Panc1 (cell line): ENCODE data around the gene PPP3CB. TPM values are rescaled to one million over a fixed set of nuclear protein-coding genes. Genes with fewer than 3 reads are reported as not detected.

Source experiments
- ATAC-seq: fragments of 200-7000 bp; cut with Tn5 transposase; 2 replicates; pipeline ENCODE4 v1.9.1; 2020; ENCODE audit warnings: mild to moderate bottlenecking, moderate library complexity
- BruUV-seq: library from RNA; stranded (reverse); fragments of 400-500 nt; replicated peaks from 2 replicates; lab custom pipeline; 2021; lab: Mats Ljungman, UMichigan
- CTCF ChIA-PET: fragments of 300-600 bp; sonication (Branson Sonifier 250); formaldehyde crosslinking; loops from one replicate; lab custom pipeline; 2022; ENCODE audit warnings: antibody characterized with exemption; lab: Charles Lee
- POLR2A ChIA-PET: fragments of 300-600 bp; sonication (Branson Sonifier 250); formaldehyde crosslinking; loops from one replicate; lab custom pipeline; 2022; ENCODE audit warnings: antibody characterized with exemption; lab: Charles Lee
- DNase-seq: peaks from one replicate; pipeline ENCODE4 v3.0.0-alpha.2; 2010; ENCODE audit warnings: low read depth, low spot score
- H3K27ac ChIP-seq: 2 replicates; pipeline ENCODE4 v1.5.1; 2011; ENCODE audit warnings: mild to moderate bottlenecking, low read length, inconsistent platforms
- H3K27me3 ChIP-seq: fragments of 200-500 bp; sonication (Bioruptor generic); 2 replicates; pipeline ENCODE4 v1.6.0; 2014; ENCODE audit warnings: low read length, inconsistent platforms; ENCODE audit not compliant: control insufficient read depth, insufficient read depth
- H3K36me3 ChIP-seq: fragments of 200-500 bp; sonication (Bioruptor generic); 2 replicates; pipeline ENCODE4 v1.5.1; 2014; ENCODE audit warnings: inconsistent platforms, mild to moderate bottlenecking, low read length, moderate library complexity; ENCODE audit not compliant: control insufficient read depth, insufficient read depth
- H3K4me1 ChIP-seq: 2 replicates; pipeline ENCODE4 v1.5.1; 2011; ENCODE audit warnings: inconsistent platforms, mild to moderate bottlenecking, low read length, moderate library complexity; ENCODE audit not compliant: control insufficient read depth, insufficient read depth
- H3K4me3 ChIP-seq, 2 experiments: 2 replicates each; pipeline ENCODE4 v1.5.1; 2011 to 2012; ENCODE audit warnings: low read depth in 2 of 2, low read length in 2 of 2, mild to moderate bottlenecking in 2 of 2, inconsistent platforms in 1 of 2, moderate library complexity in 1 of 2
- H3K9me3 ChIP-seq: fragments of 200-500 bp; sonication (Bioruptor generic); 2 replicates; pipeline ENCODE4 v1.5.1; 2014; ENCODE audit warnings: low read depth, mild to moderate bottlenecking, inconsistent platforms, low read length, moderate library complexity; ENCODE audit not compliant: control insufficient read depth, insufficient read depth
- CTCF ChIP-seq: fragments of 450-650 bp; IDR thresholded peaks from 2 replicates; pipeline ENCODE4 v1.5.1; 2017; ENCODE audit warnings: mild to moderate bottlenecking
- POLR2AphosphoS5 ChIP-seq: IDR thresholded peaks from 2 replicates; pipeline ENCODE4 v1.6.1; 2012; ENCODE audit warnings: mild to moderate bottlenecking, low read depth, low read length, moderate library complexity
- REST ChIP-seq, 2 experiments: IDR thresholded peaks; 2 replicates each; pipeline ENCODE4 v1.6.1; 2011 to 2012; ENCODE audit warnings: low read depth in 2 of 2, control low read depth in 1 of 2, low read length in 1 of 2, mild to moderate bottlenecking in 1 of 2, moderate library complexity in 1 of 2; ENCODE audit not compliant: insufficient read depth in 1 of 2
- SIN3A ChIP-seq: IDR thresholded peaks from 2 replicates; pipeline ENCODE4 v1.6.1; 2012; ENCODE audit warnings: low read depth, mild to moderate bottlenecking, low read length, moderate library complexity, borderline replicate concordance; ENCODE audit not compliant: insufficient read depth
- TCF7L2 ChIP-seq: IDR thresholded peaks from 2 replicates; pipeline ENCODE4 v1.6.1; 2011; ENCODE audit warnings: mild to moderate bottlenecking, low read depth, low read length, inconsistent platforms
- in situ Hi-C: cut with HindIII; loops from 2 replicates; pipeline ENCODE4 v1.10.0; 2016; ENCODE audit warnings: low sequenced_read_pairs, low pct_unique_long_range_greater_than_20kb
- intact Hi-C: fragments of 100-400 bp; cut with micrococcal nuclease; formaldehyde crosslinking; loops from one replicate; pipeline ENCODE4 v1.10.0; 2022; ENCODE audit not compliant: unreplicated experiment
- total RNA-seq: library from RNA; stranded (reverse); gene quantifications from one replicate; pipeline ENCODE4 v1.2.1, GENCODE V29; 2021; ENCODE audit not compliant: unreplicated experiment

Gene PPP3CB
- total RNA-seq, 1 experiment from 2014 or later, result 34.8 TPM

GRCh38 chr10:73413108-73413527 is 82.7 kb downstream of the PPP3CB start:
- Histone ChIP-seq H3K27ac (peak overlapping the region; percentile 87), H3K4me3 (peak overlapping the region; percentile 76 to 91), H3K9me3 (no peaks in the 10 kb centered on the region), H3K4me1 (peaks cover 6% of the 10 kb centered on the region; the same call in 1 of the 2 replicates), H3K36me3 (no peaks in the 10 kb centered on the region), H3K27me3 (no peaks in the 10 kb centered on the region)
- in situ Hi-C loops (no loop called here), intact Hi-C loops (no loop called here)
- DNase-seq (peak; percentile 17), ATAC-seq (peak; percentile 43)
- TF ChIP-seq SIN3A (0 out of 2 replicates have a peak, but pooled peaks have one; percentile 39), REST (IDR thresholded peaks at IDR 0.05; ENCODE audit: insufficient read depth in 1 of 2, low read depth in 2 of 2, low read length in 1 of 2) (no peak)
- BruUV-seq, result no TSS peak
- CTCF ChIA-PET, result no interaction called here
- POLR2A ChIA-PET, result interaction anchor here (0.7 kb wide), 1 partner anchor 34 kb away, joined by 8 read pairs; no protein-coding TSS in a partner anchor

- Histone ChIP-seq H3K4me3 (no peak overlapping the region), H3K27ac (no peak overlapping the region), H3K4me1 (peaks cover 6% of the 10 kb centered on the region; the same call in 1 of the 2 replicates), H3K9me3 (no peaks in the 10 kb centered on the region), H3K36me3 (no peaks in the 10 kb centered on the region), H3K27me3 (no peaks in the 10 kb centered on the region)
- ChIA-PET POLR2A (interaction anchor here (0.6 kb wide), 2 partner anchors 33 to 216 kb away, joined by 5 to 15 read pairs; no protein-coding TSS in a partner anchor), CTCF (no interaction called here)
- TF ChIP-seq REST (IDR thresholded peaks at IDR 0.05; ENCODE audit: insufficient read depth in 1 of 2, low read depth in 2 of 2, low read length in 1 of 2), result no peak
- TF ChIP-seq SIN3A, result no peak
- no peak for TF ChIP-seq CTCF
- no peak for TF ChIP-seq POLR2AphosphoS5
- no peak for TF ChIP-seq TCF7L2
- BruUV-seq, result no TSS peak
- DNase-seq, result no peak
- intact Hi-C loops (no loop called here), in situ Hi-C loops (no loop called here)
- ATAC-seq, result no peak
These were observed 84.9 kb downstream of the PPP3CB start for GRCh38 chr10:73410897-73411296.
